GM20000 (cell line): Measurements from ENCODE around the gene PFKM.

Experiments used
- DNase-seq: peaks from one replicate; pipeline ENCODE4 v3.0.0; 2012; ENCODE audit warnings: low spot score
- CTCF ChIP-seq: IDR thresholded peaks from 2 replicates; pipeline ENCODE4 v1.5.1; 2012; ENCODE audit warnings: mild to moderate bottlenecking, control low read depth; ENCODE audit errors: extremely low read depth, missing control alignments

The PFKM gene

GRCh38 chr12:48092611-48093010 is 26.6 kb upstream of the PFKM start:
- DNase-seq: no peak
- no peak for TF ChIP-seq CTCF

GRCh38 chr12:48104531-48104930 is 14.6 kb upstream of the PFKM start:
- no peak for TF ChIP-seq CTCF
- no peak for DNase-seq

- no peak for DNase-seq
- no peak for TF ChIP-seq CTCF
These were observed 13.8 kb upstream of the PFKM start for GRCh38 chr12:48105321-48105866.

- DNase-seq: peak; percentile 87
- TF ChIP-seq CTCF: no peak
These were observed 13.1 kb upstream of the PFKM start, which contains the start of gene SENP1 for GRCh38 chr12:48105867-48106680. Gene SENP1 (minus strand): TSS chr12:48106079. CDS start chr12:48101472, 4,607 bp downstream.

- no peak for TF ChIP-seq CTCF
- no peak for DNase-seq
These were observed 12.2 kb upstream of the PFKM start for GRCh38 chr12:48106681-48107613.

GRCh38 chr12:48109424-48109823 is 9.7 kb upstream of the PFKM start:
- no peak for DNase-seq
- TF ChIP-seq CTCF: no peak
